Measurements from ENCODE around the gene ITGBL1.

ITGBL1 gene

DNA sequence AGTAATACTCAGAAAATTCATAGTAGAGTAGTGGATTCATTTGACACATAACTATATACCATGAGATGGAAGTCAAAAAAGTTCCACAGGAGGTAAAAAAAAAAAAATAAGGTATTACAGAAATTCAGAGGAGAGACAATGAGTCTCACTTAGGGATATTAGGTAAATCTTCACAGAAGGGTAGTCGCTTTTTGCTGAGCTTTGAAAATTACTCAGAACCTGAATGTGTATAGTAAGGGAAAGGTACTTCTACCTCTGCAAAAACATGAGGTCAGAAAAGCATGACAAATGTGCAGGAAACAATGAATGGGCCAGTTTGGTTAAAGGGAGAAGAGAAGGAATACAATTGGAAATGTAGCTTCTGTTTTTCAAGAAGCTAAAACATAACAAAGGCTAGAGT lies 250.6 kb downstream of the ITGBL1 start:
- Histone ChIP-seq H3K4me2 (ENCODE audit: low read length) (no peak overlapping the region), H3K4me3 (ENCODE audit: low read depth, low read length, poor library complexity, severe bottlenecking) (no peak overlapping the region), H4K20me1 (ENCODE audit: insufficient read depth, low read length) (no peaks in the 10 kb centered on the region), H3K9me3 (ENCODE audit: low read length) (no peaks in the 10 kb centered on the region), H3K27me3 (ENCODE audit: insufficient read depth, low read length) (peaks cover 9% of the 10 kb centered on the region; the same call in 1 of the 2 replicates), H2AFZ (ENCODE audit: low read length) (no peak overlapping the region), H3K4me1 (ENCODE audit: insufficient read depth, low read length, severe bottlenecking) (no peaks in the 10 kb centered on the region), H3K9me2 (ENCODE audit: low read depth, low read length) (no peaks in the 10 kb centered on the region), H3K79me2 (ENCODE audit: insufficient read depth, low read length) (no peaks in the 10 kb centered on the region), H3K36me3 (ENCODE audit: insufficient read depth, low read length) (no peaks in the 10 kb centered on the region), H3K9ac (ENCODE audit: low read length) (no peak overlapping the region), H3F3A (ENCODE audit: insufficient read depth, low read length) (no peaks in the 10 kb centered on the region), H3K27ac (ENCODE audit: low read depth, low read length, poor library complexity, severe bottlenecking) (no peak overlapping the region)
- TF ChIP-seq CTCF (IDR thresholded peaks at IDR 0.05; ENCODE audit: low read length) = no peak
- no peak for TF ChIP-seq EZH2 (IDR thresholded peaks at IDR 0.05; ENCODE audit: borderline replicate concordance, low read length)

DNA sequence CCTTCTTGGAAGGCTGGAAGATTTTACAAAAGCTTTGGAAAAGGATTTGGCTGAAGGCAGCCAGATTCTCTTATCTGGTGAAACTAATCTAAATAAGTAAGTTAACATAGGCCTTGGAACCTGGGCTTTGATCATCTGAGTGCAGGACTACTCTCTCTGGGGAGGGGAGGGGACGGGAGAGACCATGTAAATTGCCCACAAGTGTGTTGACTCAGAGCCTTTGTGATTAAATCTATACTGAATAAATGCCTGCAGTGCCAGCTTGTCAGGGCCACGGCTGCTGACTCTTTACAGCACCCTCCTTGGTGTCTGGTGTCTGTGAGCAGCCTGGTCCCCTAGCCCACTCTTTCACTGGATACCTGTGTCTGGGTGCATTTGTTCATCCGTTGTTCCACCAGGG lies 251.4 kb downstream of the ITGBL1 start:
- H3F3A ChIP-seq (ENCODE audit: insufficient read depth, low read length) = no peaks in the 10 kb centered on the region
- H3K4me2 ChIP-seq (ENCODE audit: low read length) = no peak overlapping the region
- peaks cover 9% of the 10 kb centered on the region; the same call in 1 of the 2 replicates for H3K27me3 ChIP-seq (ENCODE audit: insufficient read depth, low read length)
- no peaks in the 10 kb centered on the region for H4K20me1 ChIP-seq (ENCODE audit: insufficient read depth, low read length)
- TF ChIP-seq CTCF (IDR thresholded peaks at IDR 0.05; ENCODE audit: low read length) = no peak
- TF ChIP-seq EZH2 (IDR thresholded peaks at IDR 0.05; ENCODE audit: borderline replicate concordance, low read length) = no peak
- H3K4me3 ChIP-seq (ENCODE audit: low read depth, low read length, poor library complexity, severe bottlenecking) = no peak overlapping the region
- H2AFZ ChIP-seq (ENCODE audit: low read length) = no peak overlapping the region
- no peaks in the 10 kb centered on the region for H3K9me2 ChIP-seq (ENCODE audit: low read depth, low read length)
- no peak overlapping the region for H3K9ac ChIP-seq (ENCODE audit: low read length)
- H3K9me3 ChIP-seq (ENCODE audit: low read length) = no peaks in the 10 kb centered on the region
- no peaks in the 10 kb centered on the region for H3K36me3 ChIP-seq (ENCODE audit: insufficient read depth, low read length)
- no peaks in the 10 kb centered on the region for H3K79me2 ChIP-seq (ENCODE audit: insufficient read depth, low read length)
- no peak overlapping the region for H3K27ac ChIP-seq (ENCODE audit: low read depth, low read length, poor library complexity, severe bottlenecking)
- no peaks in the 10 kb centered on the region for H3K4me1 ChIP-seq (ENCODE audit: insufficient read depth, low read length, severe bottlenecking)

- Histone ChIP-seq H3K79me2 (ENCODE audit: insufficient read depth, low read length) (no peaks in the 10 kb centered on the region), H3K4me3 (ENCODE audit: low read depth, low read length, poor library complexity, severe bottlenecking) (no peak overlapping the region), H3K4me2 (ENCODE audit: low read length) (no peak overlapping the region), H3K27me3 (ENCODE audit: insufficient read depth, low read length) (peaks cover 6% of the 10 kb centered on the region; the same call in 1 of the 2 replicates), H2AFZ (ENCODE audit: low read length) (no peak overlapping the region), H3F3A (ENCODE audit: insufficient read depth, low read length) (no peaks in the 10 kb centered on the region), H3K9ac (ENCODE audit: low read length) (no peak overlapping the region), H3K9me3 (ENCODE audit: low read length) (no peaks in the 10 kb centered on the region), H4K20me1 (ENCODE audit: insufficient read depth, low read length) (no peaks in the 10 kb centered on the region), H3K36me3 (ENCODE audit: insufficient read depth, low read length) (no peaks in the 10 kb centered on the region), H3K27ac (ENCODE audit: low read depth, low read length, poor library complexity, severe bottlenecking) (no peak overlapping the region), H3K4me1 (ENCODE audit: insufficient read depth, low read length, severe bottlenecking) (no peaks in the 10 kb centered on the region), H3K9me2 (ENCODE audit: low read depth, low read length) (no peaks in the 10 kb centered on the region)
- TF ChIP-seq EZH2 (IDR thresholded peaks at IDR 0.05; ENCODE audit: borderline replicate concordance, low read length) (no peak), CTCF (IDR thresholded peaks at IDR 0.05; ENCODE audit: low read length) (no peak)
These were observed 254.2 kb downstream of the ITGBL1 start for GRCh38 chr13:101706651-101707050.
